ENCODE measurements around the gene PIP5K1B. TPM values are rescaled to one million over a fixed set of nuclear protein-coding genes. Genes with fewer than 3 reads are reported as not detected.

PIP5K1B gene
- total RNA-seq, 1 experiment from 2014 or later, result not detected

DNA sequence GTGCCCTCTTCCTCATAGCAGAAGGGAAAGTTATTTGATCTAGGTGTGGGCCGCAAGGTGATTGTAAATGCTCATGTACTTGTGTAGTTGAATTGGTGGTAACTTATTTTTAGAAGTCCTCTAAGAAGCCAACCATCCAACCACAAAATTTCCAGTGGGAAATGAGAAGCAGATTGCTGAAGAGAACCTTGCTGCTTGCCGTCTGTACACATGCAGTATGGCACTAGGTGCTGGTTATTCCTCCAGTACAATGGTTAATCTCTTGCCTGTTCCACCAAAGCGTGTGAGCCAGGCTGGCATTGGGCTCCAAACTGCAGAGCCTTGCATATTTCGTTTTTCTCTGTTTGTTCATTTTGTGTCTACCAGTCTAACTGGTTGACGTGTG lies 28.0 kb downstream of the PIP5K1B start:
- no peak for DNase-seq (ENCODE audit: low read depth in 1 of 2, low spot score in 2 of 2)
- no peaks in the 10 kb centered on the region for H3K4me1 ChIP-seq (replicated peaks)
- H3K36me3 ChIP-seq, result no peaks in the 10 kb centered on the region
- no peaks in the 10 kb centered on the region; the same call in 1 of the 2 replicates for H3K27me3 ChIP-seq (replicated peaks)
- H3K4me3 ChIP-seq, result no peak overlapping the region
- no peak overlapping the region for H3K27ac ChIP-seq
- no peaks in the 10 kb centered on the region for H3K9me3 ChIP-seq (replicated peaks)

GRCh38 chr9:68738358-68738757 lies 33.3 kb downstream of the PIP5K1B start:
- no peaks in the 10 kb centered on the region for H3K4me1 ChIP-seq (replicated peaks)
- H3K9me3 ChIP-seq (replicated peaks), result no peaks in the 10 kb centered on the region
- no peak overlapping the region for H3K27ac ChIP-seq
- no peaks in the 10 kb centered on the region for H3K36me3 ChIP-seq
- H3K27me3 ChIP-seq (replicated peaks), result no peaks in the 10 kb centered on the region; the same call in 1 of the 2 replicates
- no peak for DNase-seq (ENCODE audit: low read depth in 1 of 2, low spot score in 2 of 2)
- no peak overlapping the region for H3K4me3 ChIP-seq

DNA sequence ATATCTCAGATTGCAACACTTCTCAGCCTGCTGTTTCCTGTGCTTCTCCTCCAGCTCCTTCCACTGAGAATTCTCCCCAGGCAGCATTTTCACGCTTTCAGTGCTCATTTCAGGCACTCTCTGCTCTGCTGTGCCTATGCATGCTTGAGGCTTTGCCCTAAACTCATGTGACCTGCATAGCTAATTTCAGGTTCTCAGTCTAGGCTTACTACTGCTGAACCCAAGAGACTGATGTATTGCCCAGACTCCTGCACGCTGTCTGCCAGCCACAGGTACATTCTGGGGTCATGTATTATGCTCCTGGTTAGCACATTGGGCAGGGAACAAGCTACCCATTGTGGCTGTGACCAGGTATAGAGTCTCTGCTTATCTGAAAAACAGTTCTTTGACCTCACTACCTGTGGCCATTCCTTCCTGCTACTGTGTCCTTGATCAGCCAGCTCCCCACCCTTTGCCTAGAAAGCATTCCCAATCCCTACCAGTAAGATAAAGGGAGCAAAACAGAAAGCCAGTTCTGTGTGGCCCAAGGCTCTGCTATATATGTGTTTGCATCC lies 34.7 kb downstream of the PIP5K1B start:
- DNase-seq (ENCODE audit: low read depth in 1 of 2, low spot score in 2 of 2), result no peak
- H3K36me3 ChIP-seq, result no peaks in the 10 kb centered on the region
- H3K9me3 ChIP-seq (replicated peaks), result no peaks in the 10 kb centered on the region
- H3K4me1 ChIP-seq (replicated peaks), result no peaks in the 10 kb centered on the region
- H3K27ac ChIP-seq, result no peak overlapping the region
- no peak overlapping the region for H3K4me3 ChIP-seq
- H3K27me3 ChIP-seq (replicated peaks), result no peaks in the 10 kb centered on the region

- Histone ChIP-seq H3K27ac (no peak overlapping the region), H3K27me3 (replicated peaks) (no peaks in the 10 kb centered on the region), H3K4me3 (no peak overlapping the region)
Measured at GRCh38 chr9:68740561-68740960, 35.5 kb downstream of the PIP5K1B start.

DNA sequence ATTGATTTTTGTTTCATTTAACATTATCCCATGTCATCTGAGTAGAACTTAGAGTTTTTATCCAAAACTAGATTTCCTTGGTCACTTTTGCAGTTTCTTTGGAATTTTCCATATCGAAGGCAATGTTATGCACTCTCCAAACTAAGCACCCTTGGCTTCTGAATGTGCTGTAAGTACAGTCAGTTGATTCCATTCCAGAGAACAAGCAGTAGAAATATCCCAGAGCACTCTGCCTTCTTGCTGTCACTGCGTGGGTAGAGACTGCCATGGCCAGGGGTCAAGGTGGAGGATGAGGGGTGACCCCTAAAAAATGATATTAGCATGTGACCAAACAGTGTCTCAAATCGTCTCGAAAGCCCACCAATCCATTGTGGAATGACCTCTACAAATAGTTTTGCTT lies 36.2 kb downstream of the PIP5K1B start:
- no peak for DNase-seq (ENCODE audit: low read depth in 1 of 2, low spot score in 2 of 2)
- H3K27me3 ChIP-seq (replicated peaks), result no peaks in the 10 kb centered on the region; the same call in 1 of the 2 replicates
- no peaks in the 10 kb centered on the region for H3K36me3 ChIP-seq
- H3K9me3 ChIP-seq (replicated peaks), result no peaks in the 10 kb centered on the region
- no peak overlapping the region for H3K27ac ChIP-seq
- H3K4me1 ChIP-seq (replicated peaks), result no peaks in the 10 kb centered on the region
- no peak overlapping the region for H3K4me3 ChIP-seq

More at GRCh38 chr9:68740561-68740960, 35.5 kb downstream of the PIP5K1B start:
- Histone ChIP-seq H3K9me3 (replicated peaks) (no peaks in the 10 kb centered on the region), H3K36me3 (no peaks in the 10 kb centered on the region), H3K4me1 (replicated peaks) (no peaks in the 10 kb centered on the region)
- no peak for DNase-seq (ENCODE audit: low read depth in 1 of 2, low spot score in 2 of 2)

DNA sequence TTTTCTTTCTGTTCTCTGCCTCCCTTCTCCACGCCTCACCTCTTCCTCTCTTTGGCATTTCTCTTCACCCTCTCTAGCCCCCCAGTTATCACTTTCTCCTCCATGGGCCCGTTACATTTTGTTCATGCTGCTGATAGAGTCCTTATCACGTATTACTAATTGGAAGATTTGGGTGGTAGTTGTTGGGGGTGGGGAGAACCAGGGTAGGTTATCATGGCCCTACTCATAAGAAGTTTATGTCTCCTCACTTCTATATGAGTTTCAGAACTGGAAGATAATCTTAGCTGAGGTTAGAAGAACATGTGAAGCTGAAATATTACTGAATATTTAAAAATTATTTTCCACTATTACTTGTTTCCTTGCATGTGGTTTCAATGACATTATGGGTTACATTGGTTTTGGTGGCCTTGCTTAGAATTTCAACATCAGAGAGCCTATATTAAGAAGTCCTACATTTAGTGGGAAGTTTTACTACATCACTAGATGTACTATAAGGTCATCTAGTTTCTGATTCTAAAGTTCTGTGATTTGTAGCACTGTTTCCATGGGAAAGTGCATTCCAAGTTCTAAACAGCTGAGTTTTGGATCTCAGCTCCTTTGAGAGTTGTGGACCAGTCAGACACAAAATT lies 36.8 kb downstream of the PIP5K1B start:
- DNase-seq (ENCODE audit: low read depth in 1 of 2, low spot score in 2 of 2), result no peak
- Histone ChIP-seq H3K36me3 (no peaks in the 10 kb centered on the region), H3K9me3 (replicated peaks) (no peaks in the 10 kb centered on the region), H3K4me1 (replicated peaks) (no peaks in the 10 kb centered on the region), H3K27ac (no peak overlapping the region), H3K27me3 (replicated peaks) (no peaks in the 10 kb centered on the region; the same call in 1 of the 2 replicates), H3K4me3 (no peak overlapping the region)

DNA sequence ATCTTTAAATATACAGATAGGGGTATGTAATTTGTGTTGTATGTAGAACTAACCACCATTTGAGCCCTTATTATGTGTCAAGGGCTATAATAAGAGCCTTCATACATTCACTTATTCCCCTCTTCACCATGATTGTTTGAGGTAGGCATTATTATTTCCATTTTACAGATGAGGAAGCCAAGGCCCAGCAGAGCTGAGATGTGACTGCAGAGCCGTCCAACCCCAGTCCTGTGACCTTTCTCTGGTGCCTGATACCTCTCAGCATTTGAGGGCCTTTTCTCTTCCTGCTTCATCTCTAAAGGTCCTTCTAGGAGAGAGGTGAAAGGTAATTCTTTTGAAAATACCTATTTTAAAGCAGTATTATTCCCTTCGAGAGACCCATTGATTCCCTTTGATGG lies 37.3 kb downstream of the PIP5K1B start:
- H3K4me1 ChIP-seq (replicated peaks), result no peaks in the 10 kb centered on the region
- DNase-seq (ENCODE audit: low read depth in 1 of 2, low spot score in 2 of 2), result no peak

DNA sequence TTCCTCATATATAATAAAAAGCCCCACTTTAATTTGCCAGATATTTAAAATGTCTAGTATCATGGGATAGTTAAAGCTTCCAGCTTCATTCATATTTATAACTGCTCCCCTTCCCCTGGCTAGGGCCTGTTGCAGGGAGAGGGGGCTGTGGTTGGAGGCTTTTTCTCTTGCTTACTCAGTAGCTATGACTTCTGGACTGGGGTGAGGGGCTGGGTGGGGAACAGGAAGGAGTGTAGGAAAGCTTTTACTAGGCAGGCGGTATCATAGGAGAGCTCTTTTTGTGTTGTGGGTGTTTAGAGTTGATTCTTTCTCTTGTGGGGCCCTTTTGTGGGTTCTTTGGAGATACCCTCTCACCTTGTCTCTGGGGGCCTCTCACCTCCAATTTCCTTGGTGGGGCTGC lies 39.4 kb downstream of the PIP5K1B start:
- H3K4me3 ChIP-seq, result no peak overlapping the region
- no peaks in the 10 kb centered on the region for H3K36me3 ChIP-seq
- no peaks in the 10 kb centered on the region for H3K9me3 ChIP-seq (replicated peaks)
- no peak for DNase-seq (ENCODE audit: low read depth in 1 of 2, low spot score in 2 of 2)
- H3K27me3 ChIP-seq (replicated peaks), result no peaks in the 10 kb centered on the region; the same call in 1 of the 2 replicates
- no peaks in the 10 kb centered on the region for H3K4me1 ChIP-seq (replicated peaks)
- H3K27ac ChIP-seq, result no peak overlapping the region

More for the DNA sequence above, 37.3 kb downstream of the PIP5K1B start:
- Histone ChIP-seq H3K9me3 (replicated peaks) (no peaks in the 10 kb centered on the region), H3K4me3 (no peak overlapping the region), H3K27ac (no peak overlapping the region), H3K27me3 (replicated peaks) (no peaks in the 10 kb centered on the region; the same call in 1 of the 2 replicates), H3K36me3 (no peaks in the 10 kb centered on the region)

- no peaks in the 10 kb centered on the region for H3K36me3 ChIP-seq
- no peaks in the 10 kb centered on the region; the same call in 1 of the 2 replicates for H3K27me3 ChIP-seq (replicated peaks)
- H3K4me3 ChIP-seq, result no peak overlapping the region
- H3K4me1 ChIP-seq (replicated peaks), result no peaks in the 10 kb centered on the region
- no peaks in the 10 kb centered on the region for H3K9me3 ChIP-seq (replicated peaks)
- no peak overlapping the region for H3K27ac ChIP-seq
- DNase-seq (ENCODE audit: low read depth in 1 of 2, low spot score in 2 of 2), result no peak
Measured at GRCh38 chr9:68746525-68746924, 41.5 kb downstream of the PIP5K1B start.

GRCh38 chr9:68747043-68747533 lies 42.0 kb downstream of the PIP5K1B start:
- H3K27me3 ChIP-seq (replicated peaks), result no peaks in the 10 kb centered on the region; the same call in 1 of the 2 replicates
- no peaks in the 10 kb centered on the region for H3K9me3 ChIP-seq (replicated peaks)
- no peaks in the 10 kb centered on the region for H3K36me3 ChIP-seq
- no peak overlapping the region for H3K27ac ChIP-seq
- DNase-seq (ENCODE audit: low read depth in 1 of 2, low spot score in 2 of 2), result no peak
- H3K4me3 ChIP-seq, result no peak overlapping the region
- H3K4me1 ChIP-seq (replicated peaks), result no peaks in the 10 kb centered on the region

GRCh38 chr9:68749135-68749534 lies 44.1 kb downstream of the PIP5K1B start:
- no peak overlapping the region for H3K4me3 ChIP-seq
- H3K27me3 ChIP-seq (replicated peaks), result no peaks in the 10 kb centered on the region; the same call in 1 of the 2 replicates
- no peaks in the 10 kb centered on the region for H3K36me3 ChIP-seq
- no peak overlapping the region for H3K27ac ChIP-seq
- no peak for DNase-seq (ENCODE audit: low read depth in 1 of 2, low spot score in 2 of 2)
- no peaks in the 10 kb centered on the region for H3K9me3 ChIP-seq (replicated peaks)
- no peaks in the 10 kb centered on the region for H3K4me1 ChIP-seq (replicated peaks)

GRCh38 chr9:68749579-68750159 lies 44.6 kb downstream of the PIP5K1B start:
- Histone ChIP-seq H3K4me1 (replicated peaks) (no peaks in the 10 kb centered on the region), H3K36me3 (no peaks in the 10 kb centered on the region), H3K27me3 (replicated peaks) (no peaks in the 10 kb centered on the region; the same call in 1 of the 2 replicates), H3K27ac (no peak overlapping the region), H3K9me3 (replicated peaks) (no peaks in the 10 kb centered on the region), H3K4me3 (no peak overlapping the region)
- DNase-seq (ENCODE audit: low read depth in 1 of 2, low spot score in 2 of 2), result no peak

GRCh38 chr9:68750255-68750654 lies 45.2 kb downstream of the PIP5K1B start:
- Histone ChIP-seq H3K4me3 (no peak overlapping the region), H3K36me3 (no peaks in the 10 kb centered on the region), H3K27ac (no peak overlapping the region), H3K9me3 (replicated peaks) (no peaks in the 10 kb centered on the region), H3K27me3 (replicated peaks) (no peaks in the 10 kb centered on the region; the same call in 1 of the 2 replicates), H3K4me1 (replicated peaks) (no peaks in the 10 kb centered on the region)
- DNase-seq (ENCODE audit: low read depth in 1 of 2, low spot score in 2 of 2), result no peak

- Histone ChIP-seq H3K27ac (no peak overlapping the region), H3K4me1 (replicated peaks) (no peaks in the 10 kb centered on the region), H3K4me3 (no peak overlapping the region), H3K27me3 (replicated peaks) (no peaks in the 10 kb centered on the region; the same call in 1 of the 2 replicates), H3K36me3 (no peaks in the 10 kb centered on the region), H3K9me3 (replicated peaks) (no peaks in the 10 kb centered on the region)
- DNase-seq (ENCODE audit: low read depth in 1 of 2, low spot score in 2 of 2), result no peak
Measured at GRCh38 chr9:68750786-68751185, 45.7 kb downstream of the PIP5K1B start.
